OCI-LY1 (cell line): ENCODE data around the gene CDKAL1.

Experiments
- EZH2 ChIP-seq: fragments of 200-600 bp; sonication (generic), shearing (Covaris generic); IDR thresholded peaks from 2 replicates; pipeline ENCODE4 v1.8.0; 2017; ENCODE audit warnings: borderline replicate concordance, mixed run types, mild to moderate bottlenecking, antibody characterized with exemption, low read length, moderate library complexity, mixed read lengths
- TF ChIP-seq, protein P1 (sequence below): fragments of 200-600 bp; sonication (generic), shearing (Covaris generic); IDR thresholded peaks from 2 replicates; pipeline ENCODE4 v1.5.1; 2017; ENCODE audit warnings: mild to moderate bottlenecking, antibody characterized with exemption, low read length, moderate library complexity, mixed read lengths

DNA sequence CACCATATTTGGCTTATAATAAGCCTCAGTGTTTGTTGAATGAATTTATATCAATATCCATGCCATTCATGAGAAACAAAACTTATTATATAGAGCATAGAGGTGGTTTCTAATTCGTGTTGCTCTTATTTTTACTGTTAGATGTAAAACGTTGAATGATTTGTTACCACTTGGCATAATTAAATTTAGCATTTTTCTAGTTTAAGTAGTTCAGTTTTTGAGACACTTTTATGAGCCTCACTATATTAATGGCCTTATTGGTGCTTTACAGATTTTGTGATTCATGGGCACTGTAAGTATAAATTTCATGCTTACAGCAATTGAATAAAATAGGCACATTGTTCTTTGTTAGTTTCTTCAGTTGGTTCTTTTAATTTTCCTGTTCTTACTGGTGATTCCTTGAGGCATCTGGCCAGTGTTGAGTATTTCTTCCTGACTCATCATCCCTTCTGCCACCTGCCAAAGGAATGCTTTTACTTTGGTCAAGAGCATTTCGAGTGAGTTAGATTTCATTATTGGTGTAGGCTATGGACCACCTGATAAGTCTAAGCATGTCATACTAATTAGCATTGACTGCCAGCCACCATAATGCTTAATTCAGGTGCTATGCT is 34.8 kb downstream of the CDKAL1 start:
- TF ChIP-seq, protein P1, sequence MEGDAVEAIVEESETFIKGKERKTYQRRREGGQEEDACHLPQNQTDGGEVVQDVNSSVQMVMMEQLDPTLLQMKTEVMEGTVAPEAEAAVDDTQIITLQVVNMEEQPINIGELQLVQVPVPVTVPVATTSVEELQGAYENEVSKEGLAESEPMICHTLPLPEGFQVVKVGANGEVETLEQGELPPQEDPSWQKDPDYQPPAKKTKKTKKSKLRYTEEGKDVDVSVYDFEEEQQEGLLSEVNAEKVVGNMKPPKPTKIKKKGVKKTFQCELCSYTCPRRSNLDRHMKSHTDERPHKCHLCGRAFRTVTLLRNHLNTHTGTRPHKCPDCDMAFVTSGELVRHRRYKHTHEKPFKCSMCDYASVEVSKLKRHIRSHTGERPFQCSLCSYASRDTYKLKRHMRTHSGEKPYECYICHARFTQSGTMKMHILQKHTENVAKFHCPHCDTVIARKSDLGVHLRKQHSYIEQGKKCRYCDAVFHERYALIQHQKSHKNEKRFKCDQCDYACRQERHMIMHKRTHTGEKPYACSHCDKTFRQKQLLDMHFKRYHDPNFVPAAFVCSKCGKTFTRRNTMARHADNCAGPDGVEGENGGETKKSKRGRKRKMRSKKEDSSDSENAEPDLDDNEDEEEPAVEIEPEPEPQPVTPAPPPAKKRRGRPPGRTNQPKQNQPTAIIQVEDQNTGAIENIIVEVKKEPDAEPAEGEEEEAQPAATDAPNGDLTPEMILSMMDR = no peak
- TF ChIP-seq EZH2 = no peak
